GM12878 (cell line): ENCODE data around the gene COL26A1. TPM values are rescaled to one million over a fixed set of nuclear protein-coding genes. Genes with fewer than 3 reads are reported as not detected.

ENCODE experiments used
- ATAC-seq: fragments of 200-7000 bp; cut with Tn5 transposase; 3 replicates; pipeline ENCODE4 v1.9.1; 2020; ENCODE audit warnings: mild to moderate bottlenecking, moderate library complexity
- BruUV-seq: library from RNA; stranded (reverse); fragments of 400-500 nt; replicated peaks from 2 replicates; lab custom pipeline; 2021; lab: Mats Ljungman, UMichigan
- CTCF ChIA-PET: fragments of 300-600 bp; sonication (Branson Sonifier 250); formaldehyde crosslinking; extraction: SDS; loops from one replicate; lab custom pipeline; 2021; ENCODE audit warnings: inconsistent platforms; lab: Yijun Ruan, JAX
- POLR2A ChIA-PET: fragments of 350-600 bp; formaldehyde crosslinking; extraction: SDS; loops from one replicate; lab custom pipeline; 2021; ENCODE audit warnings: inconsistent platforms; lab: Charles Lee
- RAD21 ChIA-PET: fragments of 300-600 bp; sonication (Branson Sonifier 250); formaldehyde crosslinking; loops from one replicate; lab custom pipeline; 2023; ENCODE audit warnings: antibody characterized with exemption; ENCODE audit not compliant: unreplicated experiment; lab: Charles Lee
- SMC1A ChIA-PET: fragments of 300-600 bp; sonication (Branson Sonifier 250); formaldehyde crosslinking; loops from one replicate; lab custom pipeline; 2023; ENCODE audit not compliant: unreplicated experiment, uncharacterized antibody; lab: Charles Lee
- DNase-seq: peaks from one replicate; pipeline ENCODE4 v3.0.0-alpha.2; 2011; ENCODE audit warnings: low read depth, low spot score
- FAIRE-seq: peaks from 3 replicates; lab custom pipeline; 2011; peaks lifted over from hg19 to GRCh38; lab: Jason Lieb, UNC
- H2AFZ ChIP-seq: 2 replicates; pipeline ENCODE4 v1.6.0; 2011; ENCODE audit warnings: low read depth, low read length, control low read depth; ENCODE audit not compliant: control insufficient read depth
- H3K27ac ChIP-seq: 2 replicates; pipeline ENCODE4 v1.5.1; 2011; ENCODE audit warnings: control low read depth; ENCODE audit not compliant: control insufficient read depth, insufficient read depth
- H3K27me3 ChIP-seq, 2 experiments: replicated peaks in 1 of 2; 2 replicates each; pipeline versions ENCODE4 v1.6.0 to v1.6.1; 2011; ENCODE audit warnings: low read length in 1 of 2; ENCODE audit not compliant: control insufficient read depth in 2 of 2, insufficient read depth in 2 of 2
- H3K36me3 ChIP-seq, 2 experiments: 2 replicates each; pipeline ENCODE4 v1.5.1; 2011; ENCODE audit warnings: low read length in 1 of 2; ENCODE audit not compliant: control insufficient read depth in 2 of 2, insufficient read depth in 2 of 2
- H3K4me1 ChIP-seq: 2 replicates; pipeline ENCODE4 v1.6.1; 2011; ENCODE audit warnings: mild to moderate bottlenecking, low read length, moderate library complexity, mixed read lengths; ENCODE audit not compliant: control insufficient read depth, insufficient read depth
- H3K4me2 ChIP-seq: 2 replicates; pipeline ENCODE4 v1.6.0; 2011; ENCODE audit warnings: control low read depth; ENCODE audit not compliant: control insufficient read depth, insufficient read depth
- H3K4me3 ChIP-seq: fragments of 200-600 bp; sonication (generic); 2 replicates; pipeline ENCODE4 v1.5.1; 2016
- H3K79me2 ChIP-seq: 2 replicates; pipeline ENCODE4 v1.6.0; 2011; ENCODE audit warnings: low read length; ENCODE audit not compliant: control insufficient read depth, insufficient read depth
- H3K9ac ChIP-seq: 2 replicates; pipeline ENCODE4 v1.8.0; 2011; ENCODE audit warnings: low read length, control low read depth, mixed read lengths; ENCODE audit not compliant: control insufficient read depth, insufficient read depth
- H3K9me3 ChIP-seq: replicated peaks from 3 replicates; pipeline ENCODE4 v1.5.1; 2011; ENCODE audit warnings: mild to moderate bottlenecking, low read length; ENCODE audit not compliant: control insufficient read depth, insufficient read depth
- H4K20me1 ChIP-seq: 2 replicates; pipeline ENCODE4 v1.6.0; 2011; ENCODE audit not compliant: control insufficient read depth, insufficient read depth
- ASH2L ChIP-seq: fragments of 300-600, 200-600 bp; sonication (generic); IDR thresholded peaks from 2 replicates; pipeline ENCODE4 v1.6.1; 2017; ENCODE audit warnings: low read depth, mild to moderate bottlenecking, borderline replicate concordance
- BMI1 ChIP-seq: fragments of 450-650 bp; IDR thresholded peaks from 2 replicates; pipeline ENCODE4 v1.6.1; 2016; ENCODE audit warnings: mild to moderate bottlenecking, moderate library complexity, borderline replicate concordance
- CBFB ChIP-seq: IDR thresholded peaks from 2 replicates; pipeline ENCODE4 v1.6.1; 2016; ENCODE audit warnings: antibody characterized with exemption, low read depth
- CBX3 ChIP-seq: fragments of 200-600 bp; sonication (generic); IDR thresholded peaks from 2 replicates; pipeline ENCODE4 v1.6.1; 2016; ENCODE audit warnings: low read depth, borderline replicate concordance
- CBX5 ChIP-seq: sonication (generic); IDR thresholded peaks from 2 replicates; pipeline ENCODE4 v1.6.1; 2016; ENCODE audit warnings: low read depth, moderate library complexity, mild to moderate bottlenecking, inconsistent platforms
- CEBPB ChIP-seq, 2 experiments: fragments of 150-350 bp in 1 of 2; IDR thresholded peaks; 2 replicates each; pipeline ENCODE4 v1.6.1; 2012 to 2014; ENCODE audit warnings: low read depth in 2 of 2, low read length in 2 of 2, borderline replicate concordance in 1 of 2, inconsistent platforms in 1 of 2
- CHD1 ChIP-seq: IDR thresholded peaks from 2 replicates; pipeline ENCODE4 v1.6.1; 2012; ENCODE audit warnings: low read depth, low read length, improper control_type of control experiment
- FOXK2 ChIP-seq: fragments of 450-650 bp; IDR thresholded peaks from 2 replicates; pipeline ENCODE4 v1.6.1; 2017; ENCODE audit warnings: mild to moderate bottlenecking, moderate library complexity
- HDAC6 ChIP-seq: fragments of 200-600 bp; sonication (generic); IDR thresholded peaks from one replicate; pipeline ENCODE4 v1.8.0; 2017; ENCODE audit warnings: antibody characterized with exemption; ENCODE audit not compliant: unreplicated experiment
- IRF3 ChIP-seq: fragments of 450-650 bp; IDR thresholded peaks from 2 replicates; pipeline ENCODE4 v1.6.1; 2014; ENCODE audit warnings: mild to moderate bottlenecking
- MEF2B ChIP-seq: fragments of 450-650 bp; IDR thresholded peaks from 2 replicates; pipeline ENCODE4 v1.6.1; 2018; ENCODE audit warnings: mild to moderate bottlenecking, moderate library complexity; ENCODE audit not compliant: partially characterized antibody, poor library complexity, severe bottlenecking
- NR2C1 ChIP-seq: fragments of 450-650 bp; IDR thresholded peaks from 2 replicates; pipeline ENCODE4 v1.6.1; 2017; ENCODE audit warnings: antibody characterized with exemption, mild to moderate bottlenecking, moderate library complexity
- PAX5 ChIP-seq: IDR thresholded peaks from 2 replicates; pipeline ENCODE4 v1.6.1; 2011; ENCODE audit warnings: low read depth, low read length, borderline replicate concordance
- POU2F2 ChIP-seq: IDR thresholded peaks from 3 replicates; pipeline ENCODE4 v1.6.1; 2011; ENCODE audit warnings: low read depth, mild to moderate bottlenecking, low read length, borderline replicate concordance
- RBBP5 ChIP-seq: fragments of 200-600 bp; sonication (generic); conservative IDR thresholded peaks from 2 replicates; pipeline ENCODE4 v1.6.1; 2016
- STAT3 ChIP-seq: IDR thresholded peaks from 2 replicates; pipeline ENCODE4 v1.6.1; 2011; ENCODE audit warnings: low read depth, low read length, improper control_type of control experiment
- TCF7 ChIP-seq: IDR thresholded peaks from 2 replicates; pipeline ENCODE4 v1.6.1; 2014; ENCODE audit warnings: antibody characterized with exemption, borderline replicate concordance
- ZBTB40 ChIP-seq: fragments of 450-650 bp; IDR thresholded peaks from 2 replicates; pipeline ENCODE4 v1.6.1; 2016; ENCODE audit warnings: mild to moderate bottlenecking, moderate library complexity, borderline replicate concordance
- ZNF217 ChIP-seq: fragments of 450-650 bp; IDR thresholded peaks from 2 replicates; pipeline ENCODE4 v1.6.1; 2017; ENCODE audit warnings: antibody characterized with exemption, mild to moderate bottlenecking
- WGBS: methylation state at CpG from one replicate; pipeline ENCODE4 v1.1.6; 2016; ENCODE audit warnings: low lambda C conversion rate; ENCODE audit not compliant: insufficient replicate concordance, insufficient coverage; ENCODE audit errors: missing lambda C conversion rate; 5-methylcytosine and 5-hydroxymethylcytosine counted together
- in situ Hi-C: fragments of 300-500 bp; cut with MboI; formaldehyde crosslinking; loops from 9 replicates; pipeline ENCODE4 v1.14.3; 2018; ENCODE audit warnings: mixed read lengths
- intact Hi-C: fragments of 100-400 bp; cut with micrococcal nuclease; formaldehyde crosslinking; loops from one replicate; pipeline ENCODE4 v1.14.2; 2022; ENCODE audit not compliant: unreplicated experiment
- polyA plus RNA-seq, 11 experiments: library from polyadenylated mRNA; depleted of rRNA in 4 of 11; unstranded in 6 of 11; stranded (reverse) in 5 of 11; fragments of >200 nt; fragmentation: Nextera tagmentation in 4 of 11; fragmentation: Illumina TruSeq in 1 of 11; extraction: Ambion mirVana in 4 of 11; extraction: Trizol in 1 of 11; gene quantifications; 1 replicate in 1 of 11; 2 replicates in 10 of 11; pipeline versions ENCODE4 v1.2.1 to v1.2.3, GENCODE V29; 2011 to 2016; ENCODE audit warnings: inconsistent platforms in 2 of 11, missing spikeins in 2 of 11, low read depth in 1 of 11
- total RNA-seq, 4 experiments: library from RNA; depleted of rRNA in 3 of 4; stranded (reverse); fragments of >200 nt in 3 of 4; fragmentation: Illumina TruSeq in 1 of 4; extraction: Trizol in 1 of 4; gene quantifications; 2 replicates each; pipeline versions ENCODE4 v1.2.1 to v1.2.3, GENCODE V29; 2013 to 2021

COL26A1 gene
- total and polyA plus RNA-seq, 10 of the 15 experiments (the other 5 are each of a cell fraction or from before 2014, with no cell fraction given): 0.08 TPM; not detected in 9

- TF ChIP-seq FOXK2 (no peak), IRF3 (no peak)
Measured at GRCh38 chr7:101321491-101322401, 40.9 kb upstream of the COL26A1 start, which contains the start of gene IFT22 (continued).

GRCh38 chr7:101328159-101328558 is 34.5 kb upstream of the COL26A1 start:
- POLR2A ChIA-PET: interaction anchor here (0.6 kb wide), 1 partner anchor 209 kb away, joined by 3 read pairs; no protein-coding TSS in a partner anchor
- TF ChIP-seq ZBTB40 (no peak), MEF2B (no peak), POU2F2 (no peak), RBBP5 (no peak), BMI1 (no peak), CBFB (no peak), PAX5 (no peak), CBX5 (no peak), ASH2L (no peak), NR2C1 (no peak), CHD1 (no peak), TCF7 (no peak), CEBPB (IDR thresholded peaks at IDR 0.05; ENCODE audit: borderline replicate concordance in 1 of 2, low read depth in 2 of 2, low read length in 2 of 2) (no peak), ZNF217 (no peak), HDAC6 (no peak), STAT3 (no peak), CBX3 (no peak)

More at GRCh38 chr7:101328159-101328558, 34.5 kb upstream of the COL26A1 start:
- H2AFZ ChIP-seq: no peak overlapping the region
- ChIA-PET RAD21 (no interaction called here), CTCF (interaction anchor here (1.4 kb wide), 1 partner anchor 13 kb away, joined by 7 read pairs; no protein-coding TSS in a partner anchor), SMC1A (no interaction called here)
- no peaks in the 10 kb centered on the region for H3K4me1 ChIP-seq
- H3K9ac ChIP-seq: no peak overlapping the region
- H3K4me2 ChIP-seq: no peak overlapping the region
- H3K36me3 ChIP-seq: no peaks in the 10 kb centered on the region
- WGBS: 58% methylated on average over 5 of the region's 5 CpGs
- FAIRE-seq: no peak
- no TSS peak for BruUV-seq
- H3K79me2 ChIP-seq: no peaks in the 10 kb centered on the region
- in situ Hi-C loops: no loop called here
- H3K27ac ChIP-seq: no peak overlapping the region
- no peak for DNase-seq
- intact Hi-C loops: no loop called here
- no peak for ATAC-seq
- no peaks in the 10 kb centered on the region for H3K27me3 ChIP-seq
- H4K20me1 ChIP-seq: no peaks in the 10 kb centered on the region
- H3K9me3 ChIP-seq: no peaks in the 10 kb centered on the region
- no peak overlapping the region for H3K4me3 ChIP-seq
